Kidney epithelial cell (primary cell): ENCODE results near the gene CKM. TPM values are rescaled to one million over a fixed set of nuclear protein-coding genes. Genes with fewer than 3 reads are reported as not detected.

Source experiments
- DNase-seq: peaks from one replicate; pipeline ENCODE4 v3.0.0-alpha.2; 2010; ENCODE audit warnings: low read depth
- H3K27me3 ChIP-seq: 2 replicates; pipeline ENCODE4 v1.6.0; 2011; ENCODE audit warnings: low read length; ENCODE audit not compliant: control insufficient read depth, insufficient read depth
- H3K36me3 ChIP-seq: 2 replicates; pipeline ENCODE4 v1.5.1; 2011; ENCODE audit warnings: low read length; ENCODE audit not compliant: control insufficient read depth, insufficient read depth
- H3K4me3 ChIP-seq: 2 replicates; pipeline ENCODE4 v1.5.1; 2011; ENCODE audit warnings: low read depth, mild to moderate bottlenecking, control low read depth, low read length
- CTCF ChIP-seq: IDR thresholded peaks from 2 replicates; pipeline ENCODE4 v1.5.1; 2011; ENCODE audit warnings: mild to moderate bottlenecking, moderate library complexity, low read length, control low read depth, inconsistent platforms; ENCODE audit not compliant: insufficient read depth, poor library complexity, severe bottlenecking
- total RNA-seq: library from RNA; depleted of rRNA; stranded (reverse); fragments of >200 nt; gene quantifications from 2 replicates; pipeline ENCODE4 v1.2.3, GENCODE V29; 2015

Gene CKM
- total RNA-seq, 1 donor from 2014 or later: not detected

DNA sequence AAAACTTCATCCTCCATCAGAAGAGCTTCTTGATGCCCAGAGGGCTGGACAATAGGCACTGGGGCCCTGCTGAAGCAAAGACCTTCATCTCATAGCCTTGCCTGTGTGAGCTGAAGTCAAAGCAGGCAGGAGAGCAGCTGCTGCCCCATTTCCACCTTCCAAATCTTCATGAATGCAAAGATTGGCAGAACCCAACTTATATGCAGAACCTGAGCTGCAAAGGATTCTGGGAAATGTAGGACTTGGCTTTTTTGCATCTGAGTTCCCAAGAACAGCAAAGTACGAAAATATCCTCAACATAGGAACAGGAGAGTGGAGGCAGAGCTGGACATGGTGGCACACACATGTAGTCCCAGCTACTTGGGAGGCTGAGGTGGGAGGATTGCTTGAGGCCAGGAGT is 30.8 kb downstream of the CKM start:
- no peak overlapping the region for H3K4me3 ChIP-seq
- TF ChIP-seq CTCF: no peak
- no peak for DNase-seq
- H3K27me3 ChIP-seq: no peaks in the 10 kb centered on the region
- H3K36me3 ChIP-seq: no peaks in the 10 kb centered on the region

- TF ChIP-seq CTCF: no peak
- H3K36me3 ChIP-seq: no peaks in the 10 kb centered on the region
- DNase-seq: no peak
- no peaks in the 10 kb centered on the region for H3K27me3 ChIP-seq
- no peak overlapping the region for H3K4me3 ChIP-seq
Measured at GRCh38 chr19:45290381-45290931, 32.2 kb downstream of the CKM start.

GRCh38 chr19:45283443-45284033 is 39.1 kb downstream of the CKM start:
- DNase-seq: no peak
- TF ChIP-seq CTCF: no peak
- H3K36me3 ChIP-seq: no peaks in the 10 kb centered on the region
- no peak overlapping the region for H3K4me3 ChIP-seq
- H3K27me3 ChIP-seq: no peaks in the 10 kb centered on the region

DNA sequence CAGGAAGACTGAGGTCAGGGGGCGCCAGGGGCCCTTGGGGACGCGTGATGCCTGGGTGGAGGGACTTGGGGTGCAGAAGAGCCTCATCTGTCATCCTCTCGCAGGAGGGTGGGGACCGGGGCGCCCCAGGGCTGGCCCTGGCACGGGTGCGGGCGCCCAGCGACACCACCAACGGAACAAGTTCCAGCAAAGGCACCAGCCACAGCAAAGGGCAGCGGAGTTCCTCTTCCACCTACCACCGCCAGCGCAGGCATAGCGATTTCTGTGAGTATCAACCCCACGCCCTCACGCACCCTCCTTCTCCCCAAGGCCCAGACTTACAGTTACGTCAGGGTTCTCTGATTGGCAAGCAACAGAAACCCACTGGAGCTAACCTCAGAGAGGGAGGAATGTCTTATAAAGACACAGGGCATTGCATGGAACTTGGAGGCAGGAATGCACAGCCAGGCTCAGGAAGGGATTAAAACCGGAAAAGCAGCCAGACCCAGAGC is 42.2 kb downstream of the CKM start:
- no peaks in the 10 kb centered on the region for H3K27me3 ChIP-seq
- DNase-seq: no peak
- no peak for TF ChIP-seq CTCF
- H3K4me3 ChIP-seq: no peak overlapping the region
- H3K36me3 ChIP-seq: peaks cover 1% of the 10 kb centered on the region

GRCh38 chr19:45279587-45280192 is 43.0 kb downstream of the CKM start:
- no peak for TF ChIP-seq CTCF
- no peak for DNase-seq
- peaks cover 1% of the 10 kb centered on the region for H3K36me3 ChIP-seq
- H3K4me3 ChIP-seq: no peak overlapping the region
- no peaks in the 10 kb centered on the region for H3K27me3 ChIP-seq
